ENCODE measurements around the gene TRPM3.

Gene TRPM3

DNA sequence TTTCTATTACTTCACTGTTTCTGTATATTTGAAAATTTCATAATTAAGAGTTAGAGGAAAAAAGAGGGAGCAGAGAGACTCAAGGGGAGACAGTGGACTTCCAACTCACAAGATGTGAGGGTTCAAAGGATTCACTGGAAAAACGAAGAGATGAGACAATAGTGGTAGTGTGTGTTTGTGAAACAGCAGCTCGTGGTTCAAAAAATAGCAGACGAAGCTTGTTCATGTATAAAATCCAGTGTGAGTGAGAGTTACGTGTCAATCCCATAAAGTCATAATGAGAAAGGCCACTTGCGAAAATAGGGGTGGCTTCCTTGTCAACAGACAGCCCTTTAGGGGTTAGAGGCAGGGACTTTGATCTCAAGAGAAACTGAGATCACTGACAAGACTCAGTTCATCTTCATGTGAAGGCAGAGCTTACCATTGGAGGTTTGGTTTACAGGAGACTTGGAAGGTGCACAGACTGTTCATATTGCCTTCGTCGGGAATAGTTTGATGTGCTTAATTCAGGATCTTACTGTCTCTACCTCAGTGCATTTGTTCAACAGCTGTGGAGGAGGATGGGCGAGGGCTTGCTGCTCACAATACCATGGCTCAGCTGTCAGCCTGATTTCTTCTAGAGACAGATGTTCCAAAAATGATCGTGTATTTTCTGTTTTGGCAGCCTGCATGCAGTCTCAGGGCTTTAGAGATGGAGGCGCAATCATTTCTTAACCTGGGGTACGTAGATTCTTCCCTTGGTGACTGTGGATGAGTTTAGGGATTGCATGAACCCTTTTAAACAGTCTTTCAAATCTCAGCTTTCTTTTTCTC lies 601.3 kb downstream of the TRPM3 start:
- DNase-seq (no peak), ATAC-seq (replicated peaks) (no peak)
- Mint-ChIP-seq H3K4me1 (ENCODE audit: low read depth in 2 of 2) (no peaks in the 10 kb centered on the region), H3K9me3 (peaks cover 0 to 5% of the 10 kb centered on the region in 2 donors), H3K27me3 (peaks cover 0 to 6% of the 10 kb centered on the region in 2 donors), H3K4me3 (no peak overlapping the region), H3K36me3 (ENCODE audit: insufficient read depth) (no peaks in the 10 kb centered on the region), H3K27ac (peak overlapping the region in 1 of 2 donors; percentile 68)

DNA sequence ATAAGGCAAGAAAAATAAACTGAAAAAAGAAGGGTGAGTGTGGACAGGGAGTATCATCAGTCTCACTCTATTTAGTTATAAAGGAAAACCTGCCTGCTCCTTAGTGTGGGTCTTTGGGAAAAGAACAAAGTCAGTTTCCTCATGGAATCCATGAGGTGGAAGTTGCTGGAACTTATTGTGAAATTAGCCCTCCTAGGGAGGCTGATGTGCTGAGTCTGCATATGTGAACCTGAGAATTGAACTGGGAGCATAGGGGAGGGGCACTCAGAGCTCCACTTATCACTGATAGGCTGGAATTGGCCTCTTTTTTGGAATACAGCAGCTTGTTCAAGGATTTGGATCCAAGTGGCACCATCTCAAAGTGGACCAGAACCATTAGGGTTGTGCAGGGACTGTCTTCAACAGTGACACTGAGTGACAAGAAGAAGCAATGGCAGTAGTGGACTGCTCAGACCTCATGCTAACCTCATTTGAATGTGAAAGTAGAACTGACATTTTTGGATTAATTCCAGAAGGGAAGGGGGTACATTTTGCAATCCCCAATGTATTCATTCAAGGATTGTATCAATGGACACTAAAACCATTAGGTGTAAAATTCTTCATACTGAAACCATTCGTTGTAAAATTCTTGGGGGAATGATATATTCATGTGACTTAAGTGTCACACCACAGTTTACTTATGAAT lies 603.4 kb downstream of the TRPM3 start:
- no peak for DNase-seq
- ATAC-seq (replicated peaks), result no peak
- Mint-ChIP-seq H3K4me3 (no peak overlapping the region), H3K36me3 (ENCODE audit: insufficient read depth) (no peaks in the 10 kb centered on the region), H3K4me1 (ENCODE audit: low read depth in 2 of 2) (no peaks in the 10 kb centered on the region), H3K27me3 (no peaks in the 10 kb centered on the region), H3K27ac (peak overlapping the region in 1 of 2 donors; percentile 10), H3K9me3 (no peaks in the 10 kb centered on the region)

- H3K9me3 Mint-ChIP-seq, result no peaks in the 10 kb centered on the region
- ATAC-seq (replicated peaks) (no peak), DNase-seq (no peak)
- H3K27ac Mint-ChIP-seq, result no peak overlapping the region
- no peaks in the 10 kb centered on the region for H3K36me3 Mint-ChIP-seq (ENCODE audit: insufficient read depth)
- H3K4me3 Mint-ChIP-seq, result no peak overlapping the region
- H3K27me3 Mint-ChIP-seq, result no peaks in the 10 kb centered on the region
- H3K4me1 Mint-ChIP-seq (ENCODE audit: low read depth in 2 of 2), result no peaks in the 10 kb centered on the region
Measured at GRCh38 chr9:70514273-70514672, 607.1 kb downstream of the TRPM3 start.

DNA sequence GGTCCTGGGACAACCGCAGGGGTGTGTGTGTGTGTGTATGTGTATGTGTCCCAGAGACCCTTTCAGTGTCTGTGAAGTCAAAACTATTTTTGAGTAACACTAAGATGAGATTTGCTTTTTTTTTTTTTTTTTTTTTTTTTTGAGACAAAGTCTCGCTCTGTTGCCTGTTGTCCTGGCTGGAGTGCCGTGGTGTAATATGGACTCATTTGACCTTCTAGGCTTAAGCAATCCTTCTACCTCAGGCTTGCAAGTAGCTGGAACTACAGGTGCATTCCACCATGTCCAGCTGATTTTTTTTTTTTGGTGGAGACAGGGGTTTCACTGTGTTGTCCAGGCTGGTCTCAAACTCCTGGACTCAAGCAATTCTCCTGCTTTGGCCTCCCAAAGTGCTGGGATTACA lies 609.6 kb downstream of the TRPM3 start:
- Mint-ChIP-seq H3K27ac (no peak overlapping the region), H3K27me3 (no peaks in the 10 kb centered on the region), H3K4me1 (ENCODE audit: low read depth in 2 of 2) (no peaks in the 10 kb centered on the region), H3K9me3 (no peaks in the 10 kb centered on the region), H3K4me3 (no peak overlapping the region), H3K36me3 (ENCODE audit: insufficient read depth) (no peaks in the 10 kb centered on the region)
- ATAC-seq (replicated peaks), result no peak
- no peak for DNase-seq

DNA sequence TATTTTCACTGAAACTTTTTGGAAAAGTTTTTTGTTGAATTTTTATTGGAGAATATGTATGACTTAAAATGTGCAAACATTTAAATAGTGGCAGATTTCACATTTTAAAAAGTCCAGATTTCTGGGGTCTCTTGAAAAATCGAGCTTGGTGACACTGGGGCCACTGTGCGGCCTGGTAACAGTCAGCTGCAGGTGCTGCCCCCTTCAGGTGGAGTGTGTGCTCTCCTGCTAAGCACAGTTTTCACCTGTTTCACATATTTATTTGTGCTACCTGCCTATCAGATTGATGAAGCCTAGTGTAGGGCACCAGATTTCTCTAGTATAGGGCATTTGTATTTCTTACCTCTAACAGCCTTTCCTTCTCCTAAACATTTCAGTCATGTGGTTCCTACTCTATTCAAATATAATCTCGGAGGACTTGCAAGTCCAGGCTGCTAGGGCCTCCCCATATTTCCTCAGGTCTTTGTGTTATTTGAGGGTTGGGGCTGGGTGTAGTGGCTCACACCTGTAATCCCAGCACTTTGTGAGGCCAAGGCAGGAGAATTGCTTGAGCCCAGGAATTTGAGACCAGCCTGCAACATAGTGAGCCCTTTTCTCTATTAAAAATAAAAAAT lies 611.2 kb downstream of the TRPM3 start:
- no peak for ATAC-seq (replicated peaks)
- no peaks in the 10 kb centered on the region for H3K36me3 Mint-ChIP-seq (ENCODE audit: insufficient read depth)
- no peaks in the 10 kb centered on the region for H3K27me3 Mint-ChIP-seq
- DNase-seq, result no peak
- H3K4me1 Mint-ChIP-seq (ENCODE audit: low read depth in 2 of 2), result no peaks in the 10 kb centered on the region
- no peaks in the 10 kb centered on the region for H3K9me3 Mint-ChIP-seq
- no peak overlapping the region for H3K4me3 Mint-ChIP-seq
- no peak overlapping the region for H3K27ac Mint-ChIP-seq

DNA sequence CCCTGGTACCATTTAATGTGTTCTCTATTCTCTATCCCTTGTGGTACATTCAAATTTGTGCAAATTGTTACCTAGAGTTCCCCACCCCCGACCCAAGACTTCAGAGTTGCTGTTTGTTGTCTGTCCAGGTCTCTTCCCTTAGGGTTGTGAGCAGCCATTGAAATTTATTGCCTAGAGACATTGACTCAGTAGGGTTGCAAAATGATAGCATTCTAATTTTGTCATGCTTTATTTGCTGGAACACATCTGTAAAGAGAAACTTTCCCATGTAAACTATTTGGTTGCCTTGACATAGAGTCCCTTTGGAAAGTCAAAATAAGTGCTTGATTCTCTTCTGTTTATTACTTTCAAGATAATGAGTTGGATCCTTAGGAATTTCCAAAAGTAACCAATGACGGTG lies 615.3 kb downstream of the TRPM3 start:
- H3K9me3 Mint-ChIP-seq, result no peaks in the 10 kb centered on the region
- no peak overlapping the region for H3K27ac Mint-ChIP-seq
- H3K4me3 Mint-ChIP-seq, result no peak overlapping the region
- no peaks in the 10 kb centered on the region for H3K4me1 Mint-ChIP-seq (ENCODE audit: low read depth in 2 of 2)
- ATAC-seq (replicated peaks), result no peak
- no peak for DNase-seq
- no peaks in the 10 kb centered on the region for H3K27me3 Mint-ChIP-seq
- no peaks in the 10 kb centered on the region for H3K36me3 Mint-ChIP-seq (ENCODE audit: insufficient read depth)

DNA sequence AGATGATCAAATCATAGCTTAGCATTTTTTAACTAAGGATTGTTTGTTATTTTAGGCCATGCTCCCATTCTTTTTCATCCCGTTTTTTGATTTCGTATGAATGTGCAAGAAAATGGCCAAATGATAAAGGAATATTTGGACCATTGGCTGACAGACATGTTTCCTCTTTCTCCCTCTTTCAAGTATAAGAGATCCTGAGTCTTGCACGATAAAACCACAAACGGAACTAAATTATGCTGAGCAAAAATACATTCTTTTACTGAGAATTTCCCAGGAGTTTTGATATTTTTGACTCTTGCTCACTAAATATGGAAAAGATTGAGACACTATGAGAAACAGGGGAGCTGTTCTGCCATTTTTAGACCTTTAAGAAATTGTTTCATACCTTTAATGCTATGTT lies 616.6 kb downstream of the TRPM3 start:
- no peak overlapping the region for H3K27ac Mint-ChIP-seq
- no peaks in the 10 kb centered on the region for H3K36me3 Mint-ChIP-seq (ENCODE audit: insufficient read depth)
- no peaks in the 10 kb centered on the region for H3K4me1 Mint-ChIP-seq (ENCODE audit: low read depth in 2 of 2)
- DNase-seq (no peak), ATAC-seq (replicated peaks) (no peak)
- H3K9me3 Mint-ChIP-seq, result no peaks in the 10 kb centered on the region
- H3K4me3 Mint-ChIP-seq, result no peak overlapping the region
- no peaks in the 10 kb centered on the region for H3K27me3 Mint-ChIP-seq

DNA sequence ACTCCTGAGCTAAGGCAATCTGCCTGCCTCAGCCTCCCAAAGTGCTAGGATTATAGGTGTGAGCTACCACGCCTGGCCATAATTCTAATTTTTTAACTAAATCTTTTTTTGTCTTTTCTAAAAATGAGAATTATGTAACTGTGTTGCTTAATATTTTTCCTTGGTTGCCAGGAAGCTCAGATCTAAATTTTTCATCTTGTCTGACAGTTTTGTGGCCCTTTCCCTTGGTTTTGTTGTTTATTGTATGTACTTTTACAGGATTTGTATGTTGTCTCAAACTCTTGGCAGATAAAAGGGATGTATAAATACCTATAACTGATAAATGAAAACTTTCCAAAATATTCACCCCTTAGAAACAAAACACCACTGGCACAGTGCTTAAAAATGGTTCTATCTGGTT lies 618.7 kb downstream of the TRPM3 start:
- Mint-ChIP-seq H3K4me1 (ENCODE audit: low read depth in 2 of 2) (no peaks in the 10 kb centered on the region), H3K27ac (no peak overlapping the region), H3K4me3 (no peak overlapping the region), H3K27me3 (peaks cover 0 to 5% of the 10 kb centered on the region in 2 donors), H3K36me3 (ENCODE audit: insufficient read depth) (no peaks in the 10 kb centered on the region), H3K9me3 (no peaks in the 10 kb centered on the region)
- no peak for DNase-seq
- no peak for ATAC-seq (replicated peaks)

DNA sequence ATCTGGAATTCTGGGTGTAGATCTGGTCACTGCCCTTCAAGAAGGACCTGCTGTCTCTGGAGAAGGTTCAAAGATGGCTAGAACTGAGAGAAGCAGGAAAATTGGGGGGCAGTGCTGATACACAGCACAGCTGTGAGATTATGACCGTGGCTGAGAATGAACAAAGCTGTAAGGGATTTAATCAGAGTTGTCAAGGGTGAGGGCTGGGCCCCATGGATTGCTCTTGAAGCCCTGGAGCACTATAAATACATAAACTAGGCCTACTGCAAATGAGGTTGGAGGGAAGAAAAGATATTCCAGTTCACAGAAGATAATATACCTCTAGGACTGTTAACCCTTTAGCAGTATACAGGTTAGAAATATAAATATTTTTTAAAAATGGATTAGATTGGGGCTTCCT lies 620.6 kb downstream of the TRPM3 start:
- Mint-ChIP-seq H3K4me1 (ENCODE audit: low read depth in 2 of 2) (no peaks in the 10 kb centered on the region), H3K9me3 (no peaks in the 10 kb centered on the region), H3K27me3 (peaks cover 0 to 5% of the 10 kb centered on the region in 2 donors), H3K4me3 (no peak overlapping the region), H3K36me3 (ENCODE audit: insufficient read depth) (no peaks in the 10 kb centered on the region), H3K27ac (no peak overlapping the region)
- DNase-seq (no peak), ATAC-seq (replicated peaks) (no peak)

- H3K27ac Mint-ChIP-seq, result no peak overlapping the region
Measured at GRCh38 chr9:70499621-70500020, 621.8 kb downstream of the TRPM3 start.

GRCh38 chr9:70498866-70499265 lies 622.6 kb downstream of the TRPM3 start:
- Mint-ChIP-seq H3K4me3 (no peak overlapping the region), H3K27me3 (peaks cover 5 to 15% of the 10 kb centered on the region in 2 donors), H3K27ac (no peak overlapping the region), H3K4me1 (ENCODE audit: low read depth in 2 of 2) (peaks cover 3 to 6% of the 10 kb centered on the region in 2 donors), H3K36me3 (ENCODE audit: insufficient read depth) (no peaks in the 10 kb centered on the region), H3K9me3 (no peaks in the 10 kb centered on the region)
- no peak for ATAC-seq (replicated peaks)
- no peak for DNase-seq

More at GRCh38 chr9:70499621-70500020, 621.8 kb downstream of the TRPM3 start:
- no peak for ATAC-seq (replicated peaks)
- no peaks in the 10 kb centered on the region for H3K36me3 Mint-ChIP-seq (ENCODE audit: insufficient read depth)
- no peaks in the 10 kb centered on the region for H3K9me3 Mint-ChIP-seq
- DNase-seq, result no peak
- peaks cover 0 to 1% of the 10 kb centered on the region in 2 donors for H3K4me1 Mint-ChIP-seq (ENCODE audit: low read depth in 2 of 2)
- H3K27me3 Mint-ChIP-seq, result peaks cover 5 to 8% of the 10 kb centered on the region in 2 donors
- H3K4me3 Mint-ChIP-seq, result no peak overlapping the region

DNA sequence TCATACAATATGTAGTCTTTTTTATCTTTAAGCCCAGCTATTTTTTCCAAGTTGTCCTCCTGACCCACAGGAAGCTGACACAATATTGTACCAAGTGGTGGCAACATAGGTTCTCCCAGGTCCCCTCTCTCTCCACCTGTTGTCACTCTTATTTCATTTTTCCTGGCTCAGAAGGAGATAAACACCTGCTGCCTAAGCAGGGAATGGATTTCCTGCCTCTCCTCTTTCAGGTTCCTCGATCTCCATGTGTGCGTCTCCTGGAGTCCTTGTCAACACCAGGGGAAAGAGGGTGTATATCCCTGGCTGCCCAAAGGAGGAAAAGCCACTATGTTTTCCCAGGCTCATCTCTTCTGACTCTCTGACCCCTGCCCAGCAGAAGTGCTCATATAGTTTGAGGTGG lies 625.2 kb downstream of the TRPM3 start:
- no peak for ATAC-seq (replicated peaks)
- no peaks in the 10 kb centered on the region for H3K9me3 Mint-ChIP-seq
- peaks cover 5 to 16% of the 10 kb centered on the region in 2 donors for H3K27me3 Mint-ChIP-seq
- H3K36me3 Mint-ChIP-seq (ENCODE audit: insufficient read depth), result no peaks in the 10 kb centered on the region
- no peak for DNase-seq
- H3K4me1 Mint-ChIP-seq (ENCODE audit: low read depth in 2 of 2), result peaks cover 18 to 21% of the 10 kb centered on the region in 2 donors
- no peak overlapping the region for H3K4me3 Mint-ChIP-seq
- H3K27ac Mint-ChIP-seq, result peak overlapping the region in 1 of 2 donors; percentile 1

GRCh38 chr9:70495514-70495913 lies 625.9 kb downstream of the TRPM3 start:
- Mint-ChIP-seq H3K36me3 (ENCODE audit: insufficient read depth) (no peaks in the 10 kb centered on the region), H3K27ac (no peak overlapping the region), H3K4me3 (no peak overlapping the region), H3K27me3 (peaks cover 5 to 16% of the 10 kb centered on the region in 2 donors), H3K9me3 (no peaks in the 10 kb centered on the region), H3K4me1 (ENCODE audit: low read depth in 2 of 2) (peaks cover 19 to 22% of the 10 kb centered on the region in 2 donors)
- ATAC-seq (replicated peaks), result no peak
- DNase-seq, result no peak

DNA sequence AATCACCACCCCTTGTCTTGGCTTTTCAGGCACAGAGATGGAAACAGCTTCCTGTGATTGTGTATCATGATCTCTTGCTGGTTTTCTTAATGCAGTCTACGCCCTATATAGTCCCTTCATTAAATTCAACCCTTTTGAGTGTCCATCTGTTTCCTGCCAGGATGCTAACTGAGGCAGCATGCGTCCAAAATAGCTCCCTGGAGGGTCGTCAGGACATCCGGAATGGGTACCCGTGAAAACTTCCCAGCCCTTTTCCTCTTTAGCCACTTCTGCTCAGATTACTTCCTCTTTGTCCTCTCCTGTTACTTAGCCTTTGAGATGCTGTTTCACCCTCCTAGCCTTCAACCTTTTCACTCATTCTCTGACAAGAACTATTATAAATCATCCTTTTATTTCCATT lies 627.2 kb downstream of the TRPM3 start:
- no peak overlapping the region for H3K4me3 Mint-ChIP-seq
- peaks cover 19 to 22% of the 10 kb centered on the region in 2 donors for H3K4me1 Mint-ChIP-seq (ENCODE audit: low read depth in 2 of 2)

More for the DNA sequence above, 627.2 kb downstream of the TRPM3 start:
- peaks cover 4 to 16% of the 10 kb centered on the region in 2 donors for H3K27me3 Mint-ChIP-seq
- H3K27ac Mint-ChIP-seq, result peak overlapping the region in 1 of 2 donors; percentile 2
- H3K36me3 Mint-ChIP-seq (ENCODE audit: insufficient read depth), result no peaks in the 10 kb centered on the region
- DNase-seq (no peak), ATAC-seq (replicated peaks) (no peak)
- no peaks in the 10 kb centered on the region for H3K9me3 Mint-ChIP-seq
